GM12878 (cell line): Measurements from ENCODE around the gene ANO4. TPM values are rescaled to one million over a fixed set of nuclear protein-coding genes. Genes with fewer than 3 reads are reported as not detected.

Source experiments
- ATAC-seq: fragments of 200-7000 bp; cut with Tn5 transposase; 3 replicates; pipeline ENCODE4 v1.9.1; 2020; ENCODE audit warnings: mild to moderate bottlenecking, moderate library complexity
- BruUV-seq: library from RNA; stranded (reverse); fragments of 400-500 nt; replicated peaks from 2 replicates; lab custom pipeline; 2021; lab: Mats Ljungman, UMichigan
- CTCF ChIA-PET: fragments of 300-600 bp; sonication (Branson Sonifier 250); formaldehyde crosslinking; extraction: SDS; loops from one replicate; lab custom pipeline; 2021; ENCODE audit warnings: inconsistent platforms; lab: Yijun Ruan, JAX
- POLR2A ChIA-PET: fragments of 350-600 bp; formaldehyde crosslinking; extraction: SDS; loops from one replicate; lab custom pipeline; 2021; ENCODE audit warnings: inconsistent platforms; lab: Charles Lee
- RAD21 ChIA-PET: fragments of 300-600 bp; sonication (Branson Sonifier 250); formaldehyde crosslinking; loops from one replicate; lab custom pipeline; 2023; ENCODE audit warnings: antibody characterized with exemption; ENCODE audit not compliant: unreplicated experiment; lab: Charles Lee
- SMC1A ChIA-PET: fragments of 300-600 bp; sonication (Branson Sonifier 250); formaldehyde crosslinking; loops from one replicate; lab custom pipeline; 2023; ENCODE audit not compliant: unreplicated experiment, uncharacterized antibody; lab: Charles Lee
- DNase-seq: peaks from one replicate; pipeline ENCODE4 v3.0.0-alpha.2; 2011; ENCODE audit warnings: low read depth, low spot score
- FAIRE-seq: peaks from 3 replicates; lab custom pipeline; 2011; peaks lifted over from hg19 to GRCh38; lab: Jason Lieb, UNC
- H2AFZ ChIP-seq: 2 replicates; pipeline ENCODE4 v1.6.0; 2011; ENCODE audit warnings: low read depth, low read length, control low read depth; ENCODE audit not compliant: control insufficient read depth
- H3K27ac ChIP-seq: 2 replicates; pipeline ENCODE4 v1.5.1; 2011; ENCODE audit warnings: control low read depth; ENCODE audit not compliant: control insufficient read depth, insufficient read depth
- H3K27me3 ChIP-seq, 2 experiments: replicated peaks in 1 of 2; 2 replicates each; pipeline versions ENCODE4 v1.6.0 to v1.6.1; 2011; ENCODE audit warnings: low read length in 1 of 2; ENCODE audit not compliant: control insufficient read depth in 2 of 2, insufficient read depth in 2 of 2
- H3K36me3 ChIP-seq, 2 experiments: 2 replicates each; pipeline ENCODE4 v1.5.1; 2011; ENCODE audit warnings: low read length in 1 of 2; ENCODE audit not compliant: control insufficient read depth in 2 of 2, insufficient read depth in 2 of 2
- H3K4me1 ChIP-seq: 2 replicates; pipeline ENCODE4 v1.6.1; 2011; ENCODE audit warnings: mild to moderate bottlenecking, low read length, moderate library complexity, mixed read lengths; ENCODE audit not compliant: control insufficient read depth, insufficient read depth
- H3K4me2 ChIP-seq: 2 replicates; pipeline ENCODE4 v1.6.0; 2011; ENCODE audit warnings: control low read depth; ENCODE audit not compliant: control insufficient read depth, insufficient read depth
- H3K4me3 ChIP-seq: fragments of 200-600 bp; sonication (generic); 2 replicates; pipeline ENCODE4 v1.5.1; 2016
- H3K79me2 ChIP-seq: 2 replicates; pipeline ENCODE4 v1.6.0; 2011; ENCODE audit warnings: low read length; ENCODE audit not compliant: control insufficient read depth, insufficient read depth
- H3K9ac ChIP-seq: 2 replicates; pipeline ENCODE4 v1.8.0; 2011; ENCODE audit warnings: low read length, control low read depth, mixed read lengths; ENCODE audit not compliant: control insufficient read depth, insufficient read depth
- H3K9me3 ChIP-seq: replicated peaks from 3 replicates; pipeline ENCODE4 v1.5.1; 2011; ENCODE audit warnings: mild to moderate bottlenecking, low read length; ENCODE audit not compliant: control insufficient read depth, insufficient read depth
- H4K20me1 ChIP-seq: 2 replicates; pipeline ENCODE4 v1.6.0; 2011; ENCODE audit not compliant: control insufficient read depth, insufficient read depth
- ATF7 ChIP-seq: fragments of 450-650 bp; IDR thresholded peaks from 2 replicates; pipeline ENCODE4 v1.6.1; 2016; ENCODE audit warnings: low read depth, mild to moderate bottlenecking
- CEBPB ChIP-seq, 2 experiments: fragments of 150-350 bp in 1 of 2; IDR thresholded peaks; 2 replicates each; pipeline ENCODE4 v1.6.1; 2012 to 2014; ENCODE audit warnings: low read depth in 2 of 2, low read length in 2 of 2, borderline replicate concordance in 1 of 2, inconsistent platforms in 1 of 2
- CHD1 ChIP-seq: IDR thresholded peaks from 2 replicates; pipeline ENCODE4 v1.6.1; 2012; ENCODE audit warnings: low read depth, low read length, improper control_type of control experiment
- FOXM1 ChIP-seq: IDR thresholded peaks from 2 replicates; pipeline ENCODE4 v1.6.1; 2012; ENCODE audit warnings: low read depth, mild to moderate bottlenecking, inconsistent platforms, low read length, moderate library complexity
- IKZF2 ChIP-seq, 2 experiments: fragments of 450-650 bp; IDR thresholded peaks; 2 replicates each; pipeline ENCODE4 v1.6.1; 2017; ENCODE audit warnings: mild to moderate bottlenecking in 2 of 2, moderate library complexity in 2 of 2
- IRF3 ChIP-seq: fragments of 450-650 bp; IDR thresholded peaks from 2 replicates; pipeline ENCODE4 v1.6.1; 2014; ENCODE audit warnings: mild to moderate bottlenecking
- MYB ChIP-seq: fragments of 150-350 bp; IDR thresholded peaks from 2 replicates; pipeline ENCODE4 v1.6.1; 2014; ENCODE audit warnings: mild to moderate bottlenecking, low read depth, low read length, borderline replicate concordance
- NR2C1 ChIP-seq: fragments of 450-650 bp; IDR thresholded peaks from 2 replicates; pipeline ENCODE4 v1.6.1; 2017; ENCODE audit warnings: antibody characterized with exemption, mild to moderate bottlenecking, moderate library complexity
- NR2F1 ChIP-seq: fragments of 450-650 bp; conservative IDR thresholded peaks from 2 replicates; pipeline ENCODE4 v1.6.1; 2017; ENCODE audit warnings: mild to moderate bottlenecking
- TAF1 ChIP-seq: IDR thresholded peaks from 2 replicates; pipeline ENCODE4 v1.6.1; 2011; ENCODE audit warnings: mild to moderate bottlenecking, low read depth, low read length, borderline replicate concordance
- USF1 ChIP-seq: IDR thresholded peaks from 2 replicates; pipeline ENCODE4 v1.6.1; 2011; ENCODE audit warnings: borderline replicate concordance, low read depth, mild to moderate bottlenecking, moderate library complexity, mixed read lengths, low read length; ENCODE audit not compliant: insufficient read depth; ENCODE audit errors: extremely low read length
- ZNF24 ChIP-seq: fragments of 450-650 bp; IDR thresholded peaks from 2 replicates; pipeline ENCODE4 v1.6.1; 2017; ENCODE audit warnings: antibody characterized with exemption, mild to moderate bottlenecking
- WGBS: methylation state at CpG from one replicate; pipeline ENCODE4 v1.1.6; 2016; ENCODE audit warnings: low lambda C conversion rate; ENCODE audit not compliant: insufficient replicate concordance, insufficient coverage; ENCODE audit errors: missing lambda C conversion rate; 5-methylcytosine and 5-hydroxymethylcytosine counted together
- in situ Hi-C: fragments of 300-500 bp; cut with MboI; formaldehyde crosslinking; loops from 9 replicates; pipeline ENCODE4 v1.14.3; 2018; ENCODE audit warnings: mixed read lengths
- intact Hi-C: fragments of 100-400 bp; cut with micrococcal nuclease; formaldehyde crosslinking; loops from one replicate; pipeline ENCODE4 v1.14.2; 2022; ENCODE audit not compliant: unreplicated experiment
- polyA plus RNA-seq, 11 experiments: library from polyadenylated mRNA; depleted of rRNA in 4 of 11; unstranded in 6 of 11; stranded (reverse) in 5 of 11; fragments of >200 nt; fragmentation: Nextera tagmentation in 4 of 11; fragmentation: Illumina TruSeq in 1 of 11; extraction: Ambion mirVana in 4 of 11; extraction: Trizol in 1 of 11; gene quantifications; 1 replicate in 1 of 11; 2 replicates in 10 of 11; pipeline versions ENCODE4 v1.2.1 to v1.2.3, GENCODE V29; 2011 to 2016; ENCODE audit warnings: inconsistent platforms in 2 of 11, missing spikeins in 2 of 11, low read depth in 1 of 11
- total RNA-seq, 4 experiments: library from RNA; depleted of rRNA in 3 of 4; stranded (reverse); fragments of >200 nt in 3 of 4; fragmentation: Illumina TruSeq in 1 of 4; extraction: Trizol in 1 of 4; gene quantifications; 2 replicates each; pipeline versions ENCODE4 v1.2.1 to v1.2.3, GENCODE V29; 2013 to 2021

ANO4 gene
- total and polyA plus RNA-seq, 10 of the 15 experiments (the other 5 are each of a cell fraction or from before 2014, with no cell fraction given), result not detected

- TF ChIP-seq USF1 (no peak), NR2F1 (no peak), ZNF24 (no peak)
- TF ChIP-seq, all 136 proteins: peak for 0
Measured at GRCh38 chr12:100953677-100954076, 159.1 kb downstream of the ANO4 start (continued).

GRCh38 chr12:100954118-100954517 is 159.5 kb downstream of the ANO4 start:
- no peak for FAIRE-seq
- WGBS, result 15% methylated on average over 3 of the region's 3 CpGs
- Histone ChIP-seq H3K4me3 (no peak overlapping the region), H3K4me1 (no peaks in the 10 kb centered on the region), H3K27ac (no peak overlapping the region), H3K4me2 (no peak overlapping the region), H2AFZ (no peak overlapping the region), H3K36me3 (no peaks in the 10 kb centered on the region), H3K79me2 (no peaks in the 10 kb centered on the region), H3K27me3 (no peaks in the 10 kb centered on the region; a peak in 2 of 4 replicates), H4K20me1 (no peaks in the 10 kb centered on the region), H3K9me3 (no peaks in the 10 kb centered on the region), H3K9ac (no peak overlapping the region)
- BruUV-seq, result no TSS peak
- POLR2A ChIA-PET, result no interaction called here
- SMC1A ChIA-PET, result no interaction called here
- TF ChIP-seq ATF7 (no peak), CEBPB (IDR thresholded peaks at IDR 0.05; ENCODE audit: borderline replicate concordance in 1 of 2, low read depth in 2 of 2, low read length in 2 of 2) (no peak), FOXM1 (no peak), CHD1 (no peak), IRF3 (no peak), TAF1 (no peak), IKZF2 (IDR thresholded peaks at IDR 0.05) (no peak), USF1 (no peak), MYB (no peak), NR2C1 (no peak)
- in situ Hi-C loops (no loop called here), intact Hi-C loops (no loop called here)
- no peak for DNase-seq
- CTCF ChIA-PET, result no interaction called here
- RAD21 ChIA-PET, result no interaction called here
- no peak for ATAC-seq
